Amygdala (tissue), 56 donors: ENCODE measurements around the gene GOSR1.
A peak's percentile ranks its signal among the peaks of the same experiment; 100 is the strongest.
"Not testable (repeated sequence)": the region's sequence is repeated elsewhere in the genome, so short reads cannot be mapped to it uniquely, and the experiment has no call there.

Experiments used
- DNase-seq, 56 donors: peaks; one replicate each; lab custom pipeline; 2025; lab: John Stamatoyannopoulos, UW

GOSR1 gene

DNA sequence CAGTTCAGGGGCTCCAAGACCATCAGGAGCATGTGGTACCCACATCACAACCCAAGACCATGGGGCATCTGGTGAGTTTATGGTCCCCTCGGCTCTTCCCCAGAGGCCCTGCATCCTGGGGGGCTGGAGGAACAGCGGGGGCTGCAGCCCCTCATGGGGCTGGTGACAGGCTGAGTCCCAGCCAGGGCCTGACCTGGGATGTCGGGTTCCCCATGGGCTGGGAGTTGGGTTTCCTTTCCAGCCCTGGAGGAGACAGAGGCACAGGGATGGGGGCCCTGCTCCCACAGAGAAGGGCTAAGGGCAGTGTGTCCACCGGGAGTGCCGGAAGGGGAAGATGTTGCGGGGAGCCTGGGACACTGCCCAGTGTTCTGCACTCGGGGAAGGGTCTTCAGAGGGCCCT, 82.4 kb downstream of the GOSR1 start:
- DNase-seq = no peak

DNA sequence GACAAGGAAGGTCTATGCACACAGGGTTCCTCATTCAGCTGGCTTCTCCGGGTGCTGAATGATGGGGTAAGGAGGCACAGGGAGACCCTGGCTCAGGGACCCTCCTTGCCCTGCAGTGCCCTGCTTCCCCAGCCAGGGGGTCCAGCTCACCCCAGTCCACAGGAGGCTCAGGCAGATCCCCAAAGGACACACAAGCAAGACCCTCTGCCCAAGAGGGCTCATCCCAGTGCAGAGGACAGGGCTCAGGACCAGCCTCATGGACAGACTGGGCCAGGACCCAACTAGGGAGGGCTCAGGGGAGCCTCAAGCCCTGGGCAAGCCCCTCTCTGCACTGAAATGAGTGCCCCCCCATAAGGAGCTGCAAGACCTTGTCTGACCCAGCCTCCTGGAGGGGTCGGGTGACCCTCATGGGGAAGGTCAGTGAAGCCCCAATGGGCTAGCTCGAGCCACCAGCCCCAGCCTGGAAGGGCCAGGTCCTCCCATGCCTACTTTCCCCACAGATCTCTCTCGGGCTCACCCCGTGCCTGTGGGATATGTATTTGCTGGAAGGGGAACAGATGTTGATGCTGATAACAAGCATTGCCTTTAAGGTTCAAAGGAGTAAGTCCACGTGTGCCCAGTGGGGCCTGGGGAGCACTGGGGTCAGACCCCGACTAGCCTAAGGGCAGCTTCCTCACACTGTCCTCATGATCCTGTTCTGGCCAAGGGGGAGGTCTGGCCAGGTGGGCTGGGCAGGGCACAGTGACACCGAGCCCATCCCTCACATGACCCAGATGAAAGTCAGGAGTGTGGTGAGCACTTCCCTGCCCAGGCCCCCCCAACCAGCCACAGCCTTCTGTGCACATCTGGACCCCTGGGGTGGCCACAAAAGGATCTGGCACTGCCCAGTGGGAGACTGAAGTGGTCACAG, 83.2 kb downstream of the GOSR1 start:
- DNase-seq = not testable (repeated sequence)

DNA sequence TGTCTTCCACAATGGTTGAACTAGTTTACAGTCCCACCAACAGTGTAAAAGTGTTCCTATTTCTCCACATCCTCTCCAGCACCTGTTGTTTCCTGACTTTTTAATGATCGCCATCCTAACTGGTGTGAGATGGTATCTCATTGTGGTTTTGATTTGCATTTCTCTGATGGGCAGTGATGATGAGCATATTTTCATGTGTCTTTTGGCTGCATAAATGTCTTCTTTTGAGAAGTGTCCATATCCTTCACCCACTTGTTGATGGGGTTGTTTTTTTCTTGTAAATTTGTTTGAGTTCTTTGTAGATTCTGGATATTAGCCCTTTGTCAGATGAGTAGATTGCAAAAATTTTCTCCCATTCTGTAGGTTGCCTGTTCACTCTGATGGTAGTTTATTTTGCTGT, 84.6 kb downstream of the GOSR1 start:
- DNase-seq = not testable (repeated sequence)

DNA sequence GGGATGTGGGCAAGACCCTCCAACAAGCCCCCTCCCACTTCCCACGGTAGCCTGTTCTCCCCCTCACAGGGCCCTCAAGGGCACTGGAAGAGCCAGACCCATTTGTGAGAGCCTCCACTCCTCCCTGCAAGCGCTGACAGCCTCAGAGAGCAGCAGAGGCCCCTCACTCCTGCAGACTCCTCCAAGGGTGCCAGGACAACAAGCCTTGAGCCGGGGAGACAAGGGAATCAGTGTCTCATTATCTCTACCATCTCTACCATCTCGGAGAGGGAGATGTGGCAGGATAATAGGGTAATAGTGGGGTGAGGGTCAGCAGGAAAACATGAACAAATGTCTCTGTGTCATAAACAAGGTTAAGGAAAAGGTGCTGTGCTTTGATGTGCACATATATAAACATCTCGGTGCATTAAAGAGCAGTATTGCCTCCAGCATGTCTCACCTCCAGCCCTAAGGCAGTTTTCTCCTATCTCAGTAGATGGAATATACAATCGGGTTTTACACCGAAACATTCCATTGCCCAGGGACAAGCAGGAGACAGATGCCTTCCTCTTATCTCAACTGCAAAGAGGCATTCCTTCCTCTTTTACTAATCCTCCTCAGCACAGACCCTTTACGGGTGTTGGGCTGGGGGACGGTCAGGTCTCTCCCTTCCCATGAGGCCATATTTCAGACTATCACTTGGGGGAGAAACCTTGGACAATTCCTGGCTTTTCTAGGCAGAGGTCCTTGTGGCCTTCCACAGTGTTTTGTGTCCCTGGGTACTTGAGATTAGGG, 86.1 kb downstream of the GOSR1 start:
- not testable (repeated sequence) for DNase-seq

DNA sequence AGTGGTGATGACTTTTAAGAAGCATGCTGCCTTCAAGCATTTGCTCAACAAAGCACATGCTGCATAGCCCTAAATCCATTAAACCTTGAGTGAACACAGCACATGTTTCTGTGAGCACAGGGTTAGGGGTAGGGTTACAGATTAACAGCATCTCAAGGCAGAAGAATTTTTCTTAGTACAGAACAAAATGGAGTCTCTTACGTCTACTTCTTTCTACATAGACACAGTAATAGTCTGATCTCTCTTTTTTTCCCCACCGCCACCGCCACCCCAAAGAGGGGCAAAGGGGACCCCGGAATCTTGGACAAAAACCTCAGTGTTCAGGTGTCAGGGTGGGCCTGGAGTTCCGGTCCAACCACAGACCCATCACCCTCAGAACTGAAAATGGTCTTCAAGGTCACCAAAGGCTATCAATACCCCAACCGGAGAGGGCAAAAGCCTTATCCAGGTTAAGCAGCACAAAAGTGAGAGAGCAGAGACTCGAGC, 86.7 kb downstream of the GOSR1 start:
- not testable (repeated sequence) for DNase-seq

DNA sequence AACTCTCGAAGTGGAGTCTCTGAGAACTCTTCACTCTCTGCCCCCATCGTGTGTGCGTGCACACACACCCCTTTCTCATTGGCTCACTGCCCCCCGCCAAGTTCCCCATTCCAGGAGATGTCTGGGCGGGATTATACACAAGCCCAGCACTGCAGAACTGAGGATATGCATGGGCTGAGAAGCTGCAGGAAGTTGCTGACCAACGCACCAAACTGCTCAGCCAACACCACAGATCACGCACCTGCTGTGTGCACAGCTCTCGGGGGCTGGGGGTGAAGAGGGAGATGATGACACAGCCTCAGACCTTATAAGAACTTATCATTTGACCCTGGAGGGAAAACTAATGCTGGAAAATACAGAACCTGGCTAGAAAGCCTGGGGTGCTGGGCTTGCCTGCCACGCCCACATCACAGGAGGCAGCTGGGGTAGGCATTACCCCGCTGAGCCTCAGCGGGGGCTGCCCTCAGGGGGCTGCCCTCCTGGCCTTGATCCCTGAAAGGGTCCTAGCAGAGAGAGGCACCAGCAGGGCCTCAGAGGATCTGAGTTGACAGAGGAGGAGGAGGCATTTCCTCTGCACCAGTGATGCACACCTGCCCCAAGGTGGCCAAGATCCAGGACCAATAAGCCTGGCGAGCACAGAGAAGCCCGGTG, 87.3 kb downstream of the GOSR1 start:
- peak in 35 of 56 donors; percentile 7 to 78 (median 25) for DNase-seq

DNA sequence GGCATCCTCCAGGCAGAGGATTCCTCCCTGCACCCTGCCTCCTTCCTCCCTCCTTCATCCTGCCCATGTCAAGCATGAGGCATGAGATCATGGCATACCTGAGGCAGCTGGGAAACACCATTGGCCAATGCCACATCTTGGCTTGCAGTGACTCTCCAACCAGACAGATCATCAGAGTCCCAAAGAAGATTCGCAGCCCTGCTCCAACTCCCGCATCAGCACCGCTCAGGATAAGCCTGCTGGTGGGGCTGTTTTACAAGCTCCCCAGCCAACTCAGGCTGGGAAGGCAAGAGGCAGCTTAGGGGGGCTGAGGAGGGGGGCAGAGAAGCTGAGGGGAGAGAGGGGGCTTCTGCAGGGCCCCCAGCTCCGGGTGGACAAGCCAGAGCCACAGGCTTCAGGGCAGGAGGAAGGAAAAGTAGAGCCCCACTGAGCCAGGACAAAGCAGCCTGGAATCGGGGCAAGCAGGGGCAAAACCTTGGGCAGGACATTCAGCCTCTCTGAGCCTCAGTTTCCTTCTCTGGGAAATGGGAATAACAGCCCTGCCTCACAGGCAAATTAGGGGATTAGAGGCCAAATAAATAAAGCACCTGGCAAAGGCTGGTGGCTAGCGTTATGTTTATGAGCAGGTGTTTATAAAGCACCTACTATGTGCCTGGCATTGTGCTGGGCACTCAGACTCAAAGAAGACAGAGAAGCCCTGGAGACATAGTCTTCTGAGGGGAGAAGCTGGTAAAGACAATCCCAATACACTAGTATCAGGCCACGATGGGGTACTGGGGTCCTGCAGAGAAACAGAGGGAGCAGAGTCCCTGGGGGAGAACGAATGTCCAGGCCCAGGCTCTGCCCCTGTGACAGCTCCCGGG, 88.1 kb downstream of the GOSR1 start:
- no peak for DNase-seq

DNA sequence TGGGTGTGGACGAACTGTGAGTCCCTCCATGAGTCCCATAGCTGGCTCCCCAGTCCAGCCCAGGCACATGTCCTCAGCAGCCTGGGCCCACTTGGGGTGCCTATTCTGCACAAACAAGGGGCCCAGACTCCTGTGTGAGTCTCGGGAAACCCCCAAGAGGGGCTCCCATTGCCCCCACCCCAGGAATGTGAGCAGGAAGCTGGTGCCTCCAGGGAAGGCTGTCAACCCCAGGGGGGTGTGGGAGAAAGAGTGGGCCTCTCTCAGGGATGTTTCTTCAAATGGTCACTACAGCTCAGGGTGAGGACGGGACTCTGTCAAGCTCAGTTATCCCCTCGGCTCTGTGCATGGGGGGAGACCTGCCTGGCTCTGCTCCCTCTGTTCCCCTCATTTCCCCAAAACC, 88.9 kb downstream of the GOSR1 start:
- not testable (repeated sequence) for DNase-seq

DNA sequence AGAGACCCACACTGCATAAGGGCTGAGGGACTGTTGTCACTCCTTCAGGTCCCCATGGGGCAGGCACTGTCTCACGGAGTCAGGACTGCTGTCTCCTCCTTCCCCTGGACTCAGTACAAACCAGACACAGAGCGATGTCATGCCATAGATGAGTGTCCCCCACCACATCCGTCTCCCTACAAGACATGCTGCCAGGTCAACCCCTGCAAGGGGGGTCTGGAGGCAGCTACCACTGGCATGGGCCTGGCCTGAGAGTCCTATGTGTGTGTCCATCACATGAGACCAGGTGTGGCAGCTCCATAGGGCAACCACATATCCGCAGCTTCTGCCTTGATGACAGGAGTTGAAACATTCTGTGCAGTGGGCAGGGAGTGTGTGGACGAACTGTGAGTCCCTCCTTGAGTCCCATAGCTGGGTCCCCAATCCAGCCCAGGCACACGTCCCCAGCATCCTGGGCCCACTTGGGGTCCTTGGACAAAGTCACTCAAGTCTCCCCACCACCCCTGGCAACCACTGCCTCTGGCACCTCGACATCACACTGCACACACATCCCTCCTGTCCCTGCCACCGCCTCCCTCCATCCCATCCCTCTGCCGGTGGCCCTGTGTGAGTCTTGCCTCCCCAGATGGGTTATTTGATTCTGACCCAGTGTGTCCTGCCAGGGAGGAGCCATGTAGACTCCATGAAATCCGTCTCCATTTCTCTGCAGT, 89.5 kb downstream of the GOSR1 start:
- peak in 1 of 56 donors; percentile 1 for DNase-seq

DNA sequence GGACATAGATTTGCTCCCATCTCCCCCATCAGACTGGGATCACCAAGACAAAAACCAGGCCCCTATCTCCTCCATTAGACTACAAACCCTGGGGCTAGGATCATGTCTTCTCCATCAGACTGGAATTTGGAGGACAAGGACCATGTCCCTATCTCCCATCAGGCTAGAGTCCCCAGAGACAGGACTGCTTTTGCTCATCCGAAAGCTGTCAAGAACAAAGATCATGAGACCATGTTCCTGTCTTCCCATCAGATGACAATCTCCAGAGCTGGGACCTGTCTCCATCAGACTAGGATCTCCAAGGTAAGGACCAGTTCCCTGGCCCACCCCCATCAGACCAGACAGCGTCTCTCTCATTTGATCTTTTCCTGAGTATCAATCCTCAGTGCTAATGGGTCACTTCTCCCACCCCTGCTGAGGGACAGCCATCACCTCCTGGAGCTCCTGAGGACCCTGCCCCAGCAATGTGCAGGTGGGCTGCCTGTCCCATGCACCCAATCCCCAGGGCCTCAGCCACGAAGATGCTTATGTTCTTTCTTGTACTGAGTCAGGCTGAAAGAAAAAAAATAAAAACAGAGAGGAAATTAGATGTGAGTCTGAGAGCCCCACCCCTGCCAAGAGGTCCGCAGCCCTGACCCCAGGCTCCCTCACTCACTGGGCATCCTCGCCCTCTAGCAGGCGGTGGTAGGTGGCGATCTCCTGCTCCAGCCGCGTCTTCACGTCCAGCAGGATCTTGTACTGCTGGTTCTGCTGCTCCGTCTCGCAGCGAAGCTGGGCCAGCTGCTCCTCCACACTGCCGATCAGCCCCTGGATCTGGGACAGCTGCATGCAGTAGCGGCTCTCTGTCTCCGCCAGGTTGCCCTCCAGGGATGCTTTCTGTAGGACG, 90.3 kb downstream of the GOSR1 start:
- no peak for DNase-seq

DNA sequence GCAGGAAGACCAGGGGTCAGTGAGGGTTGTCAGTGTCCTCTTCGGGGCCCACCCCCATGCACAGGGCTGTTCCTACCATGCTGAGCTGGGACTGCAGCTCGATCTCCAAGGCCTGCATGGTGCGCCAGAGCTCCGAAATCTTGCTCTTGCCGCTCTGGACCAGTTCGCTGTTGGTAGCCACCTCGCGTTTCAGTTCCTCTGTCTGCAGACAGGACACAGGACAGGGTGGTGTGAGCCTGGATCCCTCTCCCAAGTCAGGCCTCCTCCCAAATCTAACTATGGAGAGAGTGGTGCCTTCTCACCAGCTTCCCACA, 90.9 kb downstream of the GOSR1 start:
- DNase-seq = peak in 3 of 56 donors; percentile 8 to 19 (median 14)

DNA sequence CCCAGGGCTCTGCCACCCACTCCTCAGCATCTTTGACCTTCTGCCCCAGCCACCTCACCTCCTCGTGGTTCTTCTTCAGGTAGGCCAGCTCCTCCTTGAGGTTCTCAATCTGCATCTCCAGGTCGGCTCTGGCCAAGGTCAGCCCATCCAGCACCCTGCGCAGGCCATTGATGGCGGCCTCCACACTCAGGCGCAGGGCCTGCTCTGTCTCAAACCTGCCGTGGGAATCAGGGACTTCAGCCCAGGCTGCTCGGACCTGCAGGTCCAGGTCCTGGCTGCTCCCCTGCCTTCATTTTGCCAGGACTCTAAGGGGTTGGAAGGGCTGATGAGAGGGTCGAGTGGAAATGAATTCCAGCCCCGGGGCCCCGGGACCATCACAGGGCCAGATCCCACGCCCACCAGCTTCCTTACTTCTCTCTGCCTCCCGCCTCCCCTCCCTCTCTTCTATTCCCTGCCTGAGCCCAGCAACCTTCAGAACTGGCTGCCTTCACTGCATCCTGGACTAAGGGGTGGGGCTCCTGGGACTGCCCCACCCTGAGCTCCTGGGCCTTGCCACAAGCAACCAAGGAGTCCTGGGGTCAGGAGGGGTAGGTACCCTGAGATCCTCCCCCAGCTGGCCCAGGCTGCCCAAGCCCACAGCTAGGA, 92.4 kb downstream of the GOSR1 start:
- not testable (repeated sequence) for DNase-seq

DNA sequence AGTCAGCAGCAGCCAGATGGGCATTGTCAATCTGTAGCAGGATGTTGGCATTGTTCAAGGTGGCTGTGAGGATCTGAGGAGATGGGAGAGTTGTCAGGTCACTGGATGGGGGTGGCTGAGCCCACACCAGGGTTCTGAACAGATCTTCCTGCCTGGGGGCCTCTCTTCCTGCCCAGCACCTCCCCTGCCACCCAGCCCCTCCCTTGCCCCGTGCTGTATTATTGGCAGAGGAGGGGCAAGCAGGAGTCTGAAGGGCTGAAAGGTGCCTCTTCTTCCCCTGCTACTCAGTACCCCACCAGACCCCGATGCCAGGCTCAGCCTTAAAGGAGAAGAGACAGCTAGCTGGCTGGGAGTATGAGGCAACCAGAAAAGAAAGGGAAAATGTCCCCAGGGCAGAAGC, 93.0 kb downstream of the GOSR1 start:
- no peak for DNase-seq

DNA sequence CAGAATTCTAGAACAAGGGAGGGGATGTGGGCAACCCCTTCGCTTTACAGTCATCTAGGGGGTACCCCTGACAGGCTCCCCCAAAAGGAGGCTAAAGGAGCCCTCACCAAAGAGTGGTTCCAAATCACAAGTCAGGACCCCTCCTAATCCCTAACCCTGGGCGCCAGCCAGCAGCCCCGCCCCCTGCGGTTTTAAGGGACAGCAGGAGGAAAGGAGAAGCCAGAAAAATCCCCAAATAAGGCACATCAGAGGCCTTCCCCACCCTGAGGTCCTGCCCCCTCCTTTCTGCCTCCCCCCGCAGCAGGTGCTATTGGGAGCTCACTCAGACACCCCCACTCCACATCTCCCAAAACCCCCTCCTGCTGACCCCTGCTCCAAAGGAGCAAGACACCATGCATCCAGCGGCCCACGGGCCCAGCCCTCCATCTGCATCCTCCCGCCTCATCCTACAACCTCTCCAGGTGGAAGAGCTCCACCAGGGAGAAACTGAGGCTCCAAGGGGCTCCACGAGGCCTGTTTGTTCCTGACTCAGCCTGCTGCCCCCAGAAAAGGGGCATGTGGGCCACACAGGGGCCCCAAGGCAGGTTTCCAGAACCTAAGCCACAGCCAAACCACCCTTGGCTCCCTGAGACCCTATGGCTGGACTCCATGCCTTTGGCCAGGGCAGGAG, 93.5 kb downstream of the GOSR1 start:
- no peak for DNase-seq

DNA sequence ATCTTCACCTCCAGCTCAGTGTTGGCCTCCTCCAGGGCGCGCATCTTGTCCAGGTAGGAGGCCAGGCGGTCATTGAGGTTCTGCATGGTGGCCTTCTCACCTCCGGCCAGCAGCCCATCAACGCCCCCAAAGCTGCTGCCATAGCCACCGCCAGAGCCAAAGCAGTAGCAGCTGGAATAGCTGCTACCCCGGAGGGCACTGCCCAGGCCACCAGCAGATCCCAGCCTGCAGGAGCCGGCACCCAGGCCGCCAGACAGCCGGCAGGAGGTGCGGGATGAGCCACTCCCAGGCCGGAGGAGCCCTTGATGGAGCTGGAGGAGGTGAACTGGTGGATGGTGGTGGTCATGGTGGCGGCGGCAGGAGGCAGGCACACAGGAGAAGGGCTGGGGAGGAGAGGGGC, 94.2 kb downstream of the GOSR1 start:
- not testable (repeated sequence) for DNase-seq

DNA sequence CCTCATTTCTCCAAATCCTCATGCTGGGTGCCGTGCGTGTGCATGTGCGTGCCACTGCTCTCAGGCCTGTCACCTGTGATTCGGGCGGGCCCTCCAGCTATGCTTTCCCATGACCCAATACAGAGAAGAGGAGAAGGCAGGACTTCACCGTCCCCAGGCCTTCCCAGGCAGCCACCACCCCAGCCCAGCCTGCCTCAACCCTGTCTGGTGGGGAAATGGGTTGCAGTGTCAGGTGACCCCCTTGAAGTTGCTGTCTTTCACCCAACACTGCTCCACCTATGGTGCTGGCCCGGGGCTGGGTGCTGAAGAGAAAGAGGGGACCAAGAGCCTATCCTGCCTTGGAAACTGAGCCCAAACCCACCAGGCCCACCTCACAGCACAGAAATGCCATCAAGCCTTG, 94.7 kb downstream of the GOSR1 start:
- DNase-seq = no peak
